ENCODE data around the gene TRIM27.
"Not testable (repeated sequence)": the region's sequence is repeated elsewhere in the genome, so short reads cannot be mapped to it uniquely, and the experiment has no call there.

Gene TRIM27

DNA sequence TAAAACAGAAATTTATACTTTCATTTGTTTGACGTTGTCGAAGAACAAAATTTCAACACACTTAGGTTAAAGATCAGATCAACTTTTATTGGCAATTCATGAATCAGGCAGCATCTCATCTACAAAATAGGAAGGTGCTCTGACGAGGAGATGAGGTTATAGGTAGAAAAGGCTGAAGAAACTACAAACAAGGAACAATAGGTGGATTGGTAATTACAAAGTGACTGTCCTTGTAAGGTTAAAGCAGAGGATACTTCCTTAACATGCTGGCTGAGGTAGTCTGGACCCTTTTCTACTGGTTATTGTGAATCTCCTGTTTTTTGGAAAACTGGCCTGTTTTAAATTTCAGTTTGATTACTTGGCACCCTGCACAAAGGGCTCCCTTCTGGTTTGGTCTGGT is 32.5 kb upstream of the TRIM27 start:
- DNase-seq (ENCODE audit: low read depth, low spot score): no peak
- Histone ChIP-seq H3K4me1 (ENCODE audit: insufficient read depth, insufficient read length) (peaks cover 3% of the 10 kb centered on the region), H3K9ac (ENCODE audit: insufficient read length, low read depth) (no peak overlapping the region), H3K9me3 (ENCODE audit: insufficient read depth, low read length) (no peaks in the 10 kb centered on the region; the same call in 1 of the 2 replicates), H3K36me3 (ENCODE audit: insufficient read depth, insufficient read length, low read length) (no peaks in the 10 kb centered on the region), H3K4me3 (ENCODE audit: insufficient read length, low read depth) (no peak overlapping the region), H3K27me3 (ENCODE audit: insufficient read depth, insufficient read length) (peaks cover 20% of the 10 kb centered on the region)
- TF ChIP-seq YY1 (IDR thresholded peaks at IDR 0.05; ENCODE audit: insufficient read depth, insufficient read length) (no peak), SUZ12 (IDR thresholded peaks at IDR 0.05; ENCODE audit: extremely low read depth, insufficient read depth, insufficient read length) (no peak), ZNF274 (IDR thresholded peaks at IDR 0.05; ENCODE audit: low read depth, low read length) (no peak)

DNA sequence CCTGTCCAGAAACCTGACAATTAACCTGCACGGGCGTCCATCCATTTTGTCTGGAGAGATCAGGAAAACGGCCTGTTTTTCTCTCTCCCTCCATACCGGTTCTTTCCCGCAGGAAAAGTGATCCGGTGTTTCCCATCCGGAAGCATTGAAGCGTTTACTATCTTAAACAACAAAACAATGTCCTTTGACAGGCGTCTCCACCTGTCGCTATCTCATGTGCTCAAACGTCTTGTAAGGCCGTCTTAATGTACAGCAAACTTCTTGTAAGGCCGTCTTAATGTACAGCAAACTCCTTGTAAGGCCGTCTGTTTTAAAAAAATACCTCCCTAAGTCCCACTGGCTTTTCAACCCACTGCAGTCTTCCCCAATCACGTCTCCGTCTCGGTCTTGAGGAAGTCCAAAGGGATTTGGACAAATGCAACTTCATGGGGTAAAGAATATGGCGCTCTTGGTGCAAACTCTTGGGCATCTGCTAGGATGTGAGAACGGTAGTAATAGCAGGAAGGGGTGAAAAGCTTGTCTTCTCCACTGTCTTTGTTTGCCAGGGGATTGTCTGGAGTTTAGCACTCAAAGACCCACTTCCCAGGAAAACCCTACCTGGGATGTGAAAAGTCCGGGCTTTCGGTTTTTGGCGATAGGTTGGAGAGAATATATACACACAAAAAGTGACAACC is 29.9 kb upstream of the TRIM27 start:
- Histone ChIP-seq H3K9ac (ENCODE audit: insufficient read length, low read depth) (peak overlapping the region; percentile 42), H3K4me1 (ENCODE audit: insufficient read depth, insufficient read length) (no peaks in the 10 kb centered on the region), H3K9me3 (ENCODE audit: insufficient read depth, low read length) (peaks cover 7% of the 10 kb centered on the region; the same call in 1 of the 2 replicates), H3K27me3 (ENCODE audit: insufficient read depth, insufficient read length) (peaks cover 20% of the 10 kb centered on the region), H3K4me3 (ENCODE audit: insufficient read length, low read depth) (peak overlapping the region; percentile 53), H3K36me3 (ENCODE audit: insufficient read depth, insufficient read length, low read length) (no peaks in the 10 kb centered on the region)
- DNase-seq (ENCODE audit: low read depth, low spot score): no peak
- TF ChIP-seq ZNF274 (IDR thresholded peaks at IDR 0.05; ENCODE audit: low read depth, low read length) (no peak), SUZ12 (IDR thresholded peaks at IDR 0.05; ENCODE audit: extremely low read depth, insufficient read depth, insufficient read length) (no peak), YY1 (IDR thresholded peaks at IDR 0.05; ENCODE audit: insufficient read depth, insufficient read length) (no peak)

DNA sequence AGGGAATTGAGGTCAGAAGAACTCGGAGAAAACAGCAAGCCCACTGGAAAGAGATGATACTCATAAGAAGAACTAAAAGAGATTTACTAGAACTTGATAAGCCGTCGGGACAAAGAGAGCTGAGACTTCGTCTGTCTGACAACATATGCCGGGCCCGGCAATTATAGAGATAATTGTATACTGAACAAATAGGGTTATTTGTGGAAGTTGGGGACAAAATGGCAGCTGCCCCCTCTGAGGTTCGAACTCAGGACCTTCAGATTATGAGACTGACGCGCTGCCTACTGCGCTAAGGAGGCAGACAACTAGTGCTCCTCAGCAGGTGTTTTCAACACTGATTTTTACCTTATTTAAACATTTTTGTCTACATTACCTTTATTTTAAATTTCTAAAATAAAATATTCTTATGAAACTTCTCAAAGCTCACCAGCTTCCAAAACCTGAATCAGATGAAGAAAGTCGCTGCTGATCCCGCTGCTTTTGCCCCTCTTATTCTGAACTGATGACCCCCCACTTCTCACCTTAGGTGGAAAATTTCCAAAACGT is 29.3 kb upstream of the TRIM27 start:
- Histone ChIP-seq H3K9ac (ENCODE audit: insufficient read length, low read depth) (no peak overlapping the region), H3K36me3 (ENCODE audit: insufficient read depth, insufficient read length, low read length) (no peaks in the 10 kb centered on the region)
- no peak for DNase-seq (ENCODE audit: low read depth, low spot score)

DNA sequence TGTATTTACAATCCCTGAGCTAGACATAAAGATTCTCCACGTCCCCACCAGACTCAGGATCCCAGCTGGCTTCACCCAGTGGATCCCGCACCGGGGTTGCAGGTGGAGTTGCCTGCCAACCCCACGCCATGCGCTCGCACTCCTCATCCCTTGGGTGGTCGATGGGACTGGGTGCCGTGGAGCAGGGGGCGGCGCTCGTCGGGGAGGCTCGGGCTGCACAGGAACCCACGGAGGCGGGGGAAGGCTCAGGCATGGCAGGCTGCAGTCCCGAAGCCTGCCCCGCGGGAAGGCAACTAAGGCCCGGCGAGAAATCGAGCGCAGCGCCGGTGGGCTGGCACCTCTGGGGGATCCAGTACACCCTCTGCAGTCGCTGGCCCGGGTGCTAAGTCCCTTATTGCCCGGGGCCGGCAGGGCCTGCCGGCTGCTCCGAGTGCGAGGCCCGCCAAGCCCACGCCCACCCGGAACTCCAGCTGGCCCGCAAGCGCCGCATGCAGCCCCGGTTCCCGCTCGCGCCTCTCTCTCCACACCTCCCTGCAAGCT is 25.9 kb upstream of the TRIM27 start:
- H3K9ac ChIP-seq (ENCODE audit: insufficient read length, low read depth); H3K9me3 ChIP-seq (ENCODE audit: insufficient read depth, low read length); DNase-seq (ENCODE audit: low read depth, low spot score); H3K4me3 ChIP-seq (ENCODE audit: insufficient read length, low read depth); H3K36me3 ChIP-seq (ENCODE audit: insufficient read depth, insufficient read length, low read length); H3K4me1 ChIP-seq (ENCODE audit: insufficient read depth, insufficient read length): not testable (repeated sequence)
- H3K27me3 ChIP-seq (ENCODE audit: insufficient read depth, insufficient read length): peaks cover 11% of the 10 kb centered on the region

More for the DNA sequence above, 29.3 kb upstream of the TRIM27 start:
- peak overlapping the region; percentile 53 for H3K4me3 ChIP-seq (ENCODE audit: insufficient read length, low read depth)
- H3K4me1 ChIP-seq (ENCODE audit: insufficient read depth, insufficient read length): peaks cover 1% of the 10 kb centered on the region
- H3K27me3 ChIP-seq (ENCODE audit: insufficient read depth, insufficient read length): peaks cover 20% of the 10 kb centered on the region
- TF ChIP-seq YY1 (IDR thresholded peaks at IDR 0.05; ENCODE audit: insufficient read depth, insufficient read length) (no peak), ZNF274 (IDR thresholded peaks at IDR 0.05; ENCODE audit: low read depth, low read length) (no peak), SUZ12 (IDR thresholded peaks at IDR 0.05; ENCODE audit: extremely low read depth, insufficient read depth, insufficient read length) (no peak)
- peaks cover 8% of the 10 kb centered on the region; the same call in 1 of the 2 replicates for H3K9me3 ChIP-seq (ENCODE audit: insufficient read depth, low read length)

DNA sequence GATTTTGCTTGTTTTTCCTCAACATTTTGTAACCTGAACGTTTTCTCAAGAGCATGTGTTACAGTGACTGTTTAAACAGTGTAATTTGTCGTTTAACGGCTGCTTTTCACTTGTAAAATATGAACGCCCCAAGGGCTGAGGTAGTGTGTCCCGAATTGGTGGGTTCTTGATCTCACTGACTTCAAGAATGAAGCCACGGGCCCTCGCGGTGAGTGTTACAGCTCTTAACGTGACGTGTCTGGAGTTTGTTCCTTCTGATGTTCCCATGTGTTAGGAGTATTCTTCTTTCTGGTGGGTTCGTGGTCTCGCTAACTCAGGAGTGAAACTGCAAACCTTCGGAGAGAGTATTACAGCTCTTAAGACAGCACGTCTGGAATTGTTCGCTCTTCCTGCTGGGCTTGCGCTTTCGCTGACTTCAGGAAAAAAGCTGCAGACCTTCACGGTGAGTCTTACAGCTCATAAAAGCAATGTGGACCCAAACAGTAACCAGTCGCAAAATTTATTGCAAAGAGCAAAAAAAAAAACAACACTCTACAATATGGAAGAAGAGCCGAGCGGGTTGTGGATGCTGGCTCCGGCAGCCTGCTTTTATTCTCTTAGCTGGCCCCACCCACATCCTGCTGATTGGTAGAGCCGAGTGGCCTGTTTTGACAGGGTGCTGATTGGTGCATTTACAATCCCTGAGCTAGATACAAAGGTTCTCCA is 25.1 kb upstream of the TRIM27 start:
- H3K36me3 ChIP-seq (ENCODE audit: insufficient read depth, insufficient read length, low read length): no peaks in the 10 kb centered on the region
- H3K4me3 ChIP-seq (ENCODE audit: insufficient read length, low read depth): no peak overlapping the region
- H3K9me3 ChIP-seq (ENCODE audit: insufficient read depth, low read length): peaks cover 8% of the 10 kb centered on the region; the same call in 1 of the 2 replicates
- H3K4me1 ChIP-seq (ENCODE audit: insufficient read depth, insufficient read length): peaks cover 4% of the 10 kb centered on the region
- no peak for DNase-seq (ENCODE audit: low read depth, low spot score)
- no peak overlapping the region for H3K9ac ChIP-seq (ENCODE audit: insufficient read length, low read depth)
- TF ChIP-seq SUZ12 (IDR thresholded peaks at IDR 0.05; ENCODE audit: extremely low read depth, insufficient read depth, insufficient read length) (no peak), ZNF274 (IDR thresholded peaks at IDR 0.05; ENCODE audit: low read depth, low read length) (no peak), YY1 (IDR thresholded peaks at IDR 0.05; ENCODE audit: insufficient read depth, insufficient read length) (no peak)
- H3K27me3 ChIP-seq (ENCODE audit: insufficient read depth, insufficient read length): peaks cover 3% of the 10 kb centered on the region

DNA sequence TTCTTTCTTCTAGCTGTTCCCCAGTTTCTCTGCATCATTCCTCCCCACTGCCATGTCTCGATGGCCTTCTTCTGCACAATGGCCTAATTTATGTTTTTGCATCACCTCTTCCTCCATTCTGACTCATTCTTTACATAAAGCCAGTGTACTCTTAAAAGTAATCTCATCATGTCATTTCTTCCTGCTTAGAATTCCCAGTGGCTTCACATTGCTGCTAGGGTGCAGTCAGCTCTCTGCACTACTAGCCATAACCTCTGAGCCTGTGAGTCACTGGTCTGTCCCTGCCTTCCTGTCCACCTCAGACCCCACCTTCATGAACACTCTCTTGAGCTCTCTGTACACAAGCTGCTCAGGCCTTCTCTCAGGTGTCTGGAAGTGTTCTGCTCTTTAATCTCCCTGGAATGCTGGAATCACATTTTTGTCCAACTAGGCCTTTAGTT is 24.1 kb upstream of the TRIM27 start:
- DNase-seq (ENCODE audit: low read depth, low spot score): no peak

More for the DNA sequence above, 24.1 kb upstream of the TRIM27 start:
- Histone ChIP-seq H3K9me3 (ENCODE audit: insufficient read depth, low read length) (peaks cover 8% of the 10 kb centered on the region; the same call in 1 of the 2 replicates), H3K4me1 (ENCODE audit: insufficient read depth, insufficient read length) (peaks cover 4% of the 10 kb centered on the region), H3K9ac (ENCODE audit: insufficient read length, low read depth) (peak overlapping the region; percentile 16), H3K27me3 (ENCODE audit: insufficient read depth, insufficient read length) (no peaks in the 10 kb centered on the region), H3K4me3 (ENCODE audit: insufficient read length, low read depth) (no peak overlapping the region), H3K36me3 (ENCODE audit: insufficient read depth, insufficient read length, low read length) (no peaks in the 10 kb centered on the region)
- TF ChIP-seq SUZ12 (IDR thresholded peaks at IDR 0.05; ENCODE audit: extremely low read depth, insufficient read depth, insufficient read length): no peak
- TF ChIP-seq ZNF274 (IDR thresholded peaks at IDR 0.05; ENCODE audit: low read depth, low read length): no peak
- no peak for TF ChIP-seq YY1 (IDR thresholded peaks at IDR 0.05; ENCODE audit: insufficient read depth, insufficient read length)

Measured in NT2/D1 (cell line).